GM18505 (cell line): ENCODE results near the gene CADM2.

ENCODE experiments used
- ATAC-seq: cut with Tn5 transposase; IDR thresholded peaks from one replicate; pipeline ENCODE4 v1.9.1; 2021; ENCODE audit not compliant: unreplicated experiment
- POLR2A ChIP-seq: IDR thresholded peaks from 4 replicates; pipeline ENCODE4 v1.6.1; 2011; ENCODE audit warnings: borderline replicate concordance; ENCODE audit not compliant: insufficient read depth, insufficient read length; ENCODE audit errors: extremely low read depth

The CADM2 gene

GRCh38 chr3:85316252-85316651, 357.5 kb downstream of the CADM2 start:
- ATAC-seq, result no peak

GRCh38 chr3:85321892-85322291, 363.1 kb downstream of the CADM2 start:
- TF ChIP-seq POLR2A, result no peak
- ATAC-seq, result no peak

More at GRCh38 chr3:85316252-85316651, 357.5 kb downstream of the CADM2 start:
- no peak for TF ChIP-seq POLR2A

- TF ChIP-seq POLR2A, result no peak
- no peak for ATAC-seq
Measured at GRCh38 chr3:85330071-85330470, 371.3 kb downstream of the CADM2 start.

- TF ChIP-seq POLR2A, result no peak
- no peak for ATAC-seq
Measured at GRCh38 chr3:85337895-85338294, 379.1 kb downstream of the CADM2 start.

- ATAC-seq, result peak; percentile 80
- TF ChIP-seq POLR2A, result no peak
Measured at GRCh38 chr3:85342915-85343314, 384.1 kb downstream of the CADM2 start.

GRCh38 chr3:85355572-85355971, 396.8 kb downstream of the CADM2 start:
- ATAC-seq, result no peak
- TF ChIP-seq POLR2A, result no peak

- TF ChIP-seq POLR2A, result no peak
- peak; percentile 87 for ATAC-seq
Measured at GRCh38 chr3:85360742-85361387, 402.1 kb downstream of the CADM2 start.

- no peak for ATAC-seq
- no peak for TF ChIP-seq POLR2A
Measured at GRCh38 chr3:85364296-85364909, 405.6 kb downstream of the CADM2 start.

- ATAC-seq, result no peak
Measured at GRCh38 chr3:85370341-85370740, 411.6 kb downstream of the CADM2 start.

GRCh38 chr3:85376131-85376530, 417.3 kb downstream of the CADM2 start:
- TF ChIP-seq POLR2A, result no peak
- ATAC-seq, result no peak

More at GRCh38 chr3:85370341-85370740, 411.6 kb downstream of the CADM2 start:
- no peak for TF ChIP-seq POLR2A

- ATAC-seq, result no peak
- TF ChIP-seq POLR2A, result no peak
Measured at GRCh38 chr3:85377115-85377514, 418.3 kb downstream of the CADM2 start.

GRCh38 chr3:85384372-85384771, 425.6 kb downstream of the CADM2 start:
- no peak for ATAC-seq
- TF ChIP-seq POLR2A, result no peak

GRCh38 chr3:85387913-85388505, 429.2 kb downstream of the CADM2 start:
- no peak for TF ChIP-seq POLR2A
- ATAC-seq, result no peak

GRCh38 chr3:85394424-85394823, 435.6 kb downstream of the CADM2 start:
- no peak for TF ChIP-seq POLR2A
- ATAC-seq, result no peak
